Fibroblast of lung (primary cell): ENCODE results near the gene LARP7.

ENCODE experiments used
- EZH2 ChIP-seq: IDR thresholded peaks from 2 replicates; pipeline ENCODE4 v1.5.1; 2012; ENCODE audit warnings: low read length, control low read depth, mild to moderate bottlenecking; ENCODE audit errors: missing control alignments
- TF ChIP-seq, protein P1 (sequence below), 2 donors: IDR thresholded peaks in 1 of 2; conservative IDR thresholded peaks in 1 of 2; 1 replicate in 1 of 2; 2 replicates in 1 of 2; pipeline ENCODE4 v1.5.1; 2011 to 2012; ENCODE audit warnings: low read length in 2 of 2, control low read depth in 1 of 2, inconsistent platforms in 1 of 2, low read depth in 1 of 2, mild to moderate bottlenecking in 1 of 2

GRCh38 chr4:112668131-112668530, 31.2 kb downstream of the LARP7 start:
- TF ChIP-seq, protein P1, sequence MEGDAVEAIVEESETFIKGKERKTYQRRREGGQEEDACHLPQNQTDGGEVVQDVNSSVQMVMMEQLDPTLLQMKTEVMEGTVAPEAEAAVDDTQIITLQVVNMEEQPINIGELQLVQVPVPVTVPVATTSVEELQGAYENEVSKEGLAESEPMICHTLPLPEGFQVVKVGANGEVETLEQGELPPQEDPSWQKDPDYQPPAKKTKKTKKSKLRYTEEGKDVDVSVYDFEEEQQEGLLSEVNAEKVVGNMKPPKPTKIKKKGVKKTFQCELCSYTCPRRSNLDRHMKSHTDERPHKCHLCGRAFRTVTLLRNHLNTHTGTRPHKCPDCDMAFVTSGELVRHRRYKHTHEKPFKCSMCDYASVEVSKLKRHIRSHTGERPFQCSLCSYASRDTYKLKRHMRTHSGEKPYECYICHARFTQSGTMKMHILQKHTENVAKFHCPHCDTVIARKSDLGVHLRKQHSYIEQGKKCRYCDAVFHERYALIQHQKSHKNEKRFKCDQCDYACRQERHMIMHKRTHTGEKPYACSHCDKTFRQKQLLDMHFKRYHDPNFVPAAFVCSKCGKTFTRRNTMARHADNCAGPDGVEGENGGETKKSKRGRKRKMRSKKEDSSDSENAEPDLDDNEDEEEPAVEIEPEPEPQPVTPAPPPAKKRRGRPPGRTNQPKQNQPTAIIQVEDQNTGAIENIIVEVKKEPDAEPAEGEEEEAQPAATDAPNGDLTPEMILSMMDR (conservative IDR thresholded peaks at IDR 0.05 in 1 of 2, IDR thresholded peaks at IDR 0.05 in 1 of 2; ENCODE audit: low read depth in 1 of 2, low read length in 2 of 2), result no peak
- TF ChIP-seq EZH2, result no peak
